Stimulated activated naive CD8-positive, alpha-beta T cell treated with anti-CD3 and anti-CD28 coated beads, Interleukin-15, amount 100 ng/mL, for 72 hours (primary cell): Measurements from ENCODE around the gene COL6A6.

ENCODE experiments used
- ATAC-seq: fragments of 150-1000 bp; cut with Tn5 transposase; 2 replicates; pipeline ENCODE4 v1.10.0; 2021; ENCODE audit warnings: mild to moderate bottlenecking, moderate library complexity
- DNase-seq, 2 donors: peaks; one replicate each; pipeline ENCODE4 v3.0.0; 2021 to 2022
- H3K27ac Mint-ChIP-seq, 2 donors: one replicate each; pipeline ENCODE4 v1.8.0; 2022; ENCODE audit warnings: mild to moderate bottlenecking in 2 of 2, mixed read lengths in 2 of 2, moderate library complexity in 2 of 2
- H3K27me3 Mint-ChIP-seq: one replicate; pipeline ENCODE4 v1.8.0; 2022; ENCODE audit warnings: mixed read lengths
- H3K4me1 Mint-ChIP-seq: one replicate; pipeline ENCODE4 v1.8.0; 2022; ENCODE audit warnings: mild to moderate bottlenecking, mixed read lengths
- H3K4me3 Mint-ChIP-seq, 2 donors: one replicate each; pipeline ENCODE4 v1.8.0; 2022; ENCODE audit warnings: mild to moderate bottlenecking in 2 of 2, mixed read lengths in 2 of 2, moderate library complexity in 1 of 2
- H3K9me3 Mint-ChIP-seq, 2 donors: one replicate each; pipeline ENCODE4 v1.8.0; 2022; ENCODE audit warnings: mixed read lengths in 2 of 2

Gene COL6A6

DNA sequence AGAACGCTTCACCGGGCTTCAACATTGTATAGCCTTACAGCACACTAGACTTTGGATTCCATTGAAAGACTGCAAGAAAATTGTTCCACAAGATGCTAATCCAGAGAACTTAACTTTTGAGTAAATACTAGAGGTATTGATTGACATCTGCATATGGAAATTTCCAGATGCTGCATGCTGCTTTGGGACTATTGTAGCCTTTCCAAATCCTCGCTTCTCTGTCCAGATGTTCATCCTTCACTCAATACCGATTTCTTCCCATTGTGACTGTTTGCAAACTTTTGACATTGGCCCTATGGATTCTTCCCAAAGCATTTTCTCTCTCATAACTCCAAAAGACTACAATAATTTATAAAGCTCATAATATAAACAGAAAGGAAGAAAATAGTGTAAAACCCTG lies 41.4 kb downstream of the COL6A6 start:
- no peak overlapping the region for H3K27ac Mint-ChIP-seq
- DNase-seq (no peak), ATAC-seq (no peak)

GRCh38 chr3:130565224-130565623 lies 48.2 kb downstream of the COL6A6 start:
- ATAC-seq (no peak), DNase-seq (no peak)
- no peak overlapping the region for H3K27ac Mint-ChIP-seq
- no peak overlapping the region for H3K4me3 Mint-ChIP-seq
- H3K9me3 Mint-ChIP-seq, result no peaks in the 10 kb centered on the region
- peaks cover 8% of the 10 kb centered on the region for H3K27me3 Mint-ChIP-seq
- no peaks in the 10 kb centered on the region for H3K4me1 Mint-ChIP-seq

More for the DNA sequence above, 41.4 kb downstream of the COL6A6 start:
- Mint-ChIP-seq H3K4me3 (no peak overlapping the region), H3K27me3 (peaks cover 8% of the 10 kb centered on the region), H3K4me1 (no peaks in the 10 kb centered on the region), H3K9me3 (no peaks in the 10 kb centered on the region)
